Fibroblast of lung (primary cell): ENCODE results near the gene CDIP1.

ENCODE experiments used
- CTCF ChIP-seq, 2 donors: IDR thresholded peaks in 1 of 2; conservative IDR thresholded peaks in 1 of 2; 1 replicate in 1 of 2; 2 replicates in 1 of 2; pipeline ENCODE4 v1.5.1; 2011 to 2012; ENCODE audit warnings: low read length in 2 of 2, control low read depth in 1 of 2, inconsistent platforms in 1 of 2, low read depth in 1 of 2, mild to moderate bottlenecking in 1 of 2
- EZH2 ChIP-seq: IDR thresholded peaks from 2 replicates; pipeline ENCODE4 v1.5.1; 2012; ENCODE audit warnings: low read length, control low read depth, mild to moderate bottlenecking; ENCODE audit errors: missing control alignments

GRCh38 chr16:4574919-4575705 is 36.5 kb upstream of the CDIP1 start:
- TF ChIP-seq EZH2: no peak
- TF ChIP-seq CTCF (conservative IDR thresholded peaks at IDR 0.05 in 1 of 2, IDR thresholded peaks at IDR 0.05 in 1 of 2; ENCODE audit: low read depth in 1 of 2, low read length in 2 of 2): no peak
